Activated naive CD4-positive, alpha-beta T cell treated with Interleukin-2 at 50 U/mL for 16 hours (primary cell): ENCODE results near the gene UNC93A.
"Not testable (repeated sequence)": the region's sequence is repeated elsewhere in the genome, so short reads cannot be mapped to it uniquely, and the experiment has no call there.

ENCODE experiments used
- DNase-seq: peaks from one replicate; pipeline ENCODE4 v3.0.0-alpha.2; 2020

UNC93A gene

GRCh38 chr6:167345960-167346359, 54.8 kb downstream of the UNC93A start:
- DNase-seq, result no peak

- DNase-seq, result no peak
These were observed 56.1 kb downstream of the UNC93A start for GRCh38 chr6:167347226-167347625.

GRCh38 chr6:167349631-167350274, 58.6 kb downstream of the UNC93A start:
- DNase-seq, result peak; percentile 5

- peak; percentile 21 for DNase-seq
These were observed 59.2 kb downstream of the UNC93A start for GRCh38 chr6:167350275-167350696.

- DNase-seq, result peak; percentile 91
These were observed 59.9 kb downstream of the UNC93A start for GRCh38 chr6:167350731-167351655.

GRCh38 chr6:167351656-167352345, 60.7 kb downstream of the UNC93A start:
- peak; percentile 7 for DNase-seq

GRCh38 chr6:167356874-167357273, 65.8 kb downstream of the UNC93A start:
- DNase-seq, result no peak

GRCh38 chr6:167358394-167358793, 67.3 kb downstream of the UNC93A start:
- DNase-seq, result not testable (repeated sequence)

- DNase-seq, result not testable (repeated sequence)
These were observed 70.1 kb downstream of the UNC93A start for GRCh38 chr6:167361170-167361569.
